GM21576 (cell line): Measurements from ENCODE around the gene MPPED1.

Experiments used
- ATAC-seq: cut with Tn5 transposase; IDR thresholded peaks from one replicate; pipeline ENCODE4 v1.9.1; 2021; ENCODE audit warnings: mild to moderate bottlenecking, moderate library complexity; ENCODE audit not compliant: unreplicated experiment

The MPPED1 gene

GRCh38 chr22:43535741-43536140, 123.9 kb downstream of the MPPED1 start:
- no peak for ATAC-seq

DNA sequence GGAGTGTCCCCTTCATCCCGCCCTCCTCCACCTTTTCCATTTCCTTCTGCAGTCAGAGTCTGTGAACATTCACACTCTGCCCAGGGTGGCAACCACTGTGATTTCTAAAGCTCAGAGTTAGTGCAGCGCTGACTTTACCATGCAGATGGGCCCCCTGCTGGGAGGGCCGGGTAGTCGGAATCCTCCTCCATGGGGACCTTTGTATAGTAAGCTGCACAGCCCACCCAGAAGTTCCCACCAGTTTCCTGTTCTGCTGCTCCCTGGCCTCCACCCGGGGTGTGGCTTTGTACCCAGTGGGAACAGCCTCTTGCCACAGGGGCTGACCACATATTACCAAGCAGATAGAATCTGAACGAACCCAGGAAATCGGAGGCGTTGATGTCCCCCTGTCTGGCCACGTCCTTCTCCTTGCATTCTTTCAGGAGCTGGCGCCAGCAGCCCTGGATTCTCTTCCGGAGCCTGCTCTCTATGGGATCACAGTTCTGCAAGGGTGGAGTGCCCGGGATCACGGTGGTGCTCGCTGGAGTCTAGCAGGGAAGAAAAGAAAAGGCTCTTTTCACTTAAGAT, 125.3 kb downstream of the MPPED1 start:
- ATAC-seq = no peak

DNA sequence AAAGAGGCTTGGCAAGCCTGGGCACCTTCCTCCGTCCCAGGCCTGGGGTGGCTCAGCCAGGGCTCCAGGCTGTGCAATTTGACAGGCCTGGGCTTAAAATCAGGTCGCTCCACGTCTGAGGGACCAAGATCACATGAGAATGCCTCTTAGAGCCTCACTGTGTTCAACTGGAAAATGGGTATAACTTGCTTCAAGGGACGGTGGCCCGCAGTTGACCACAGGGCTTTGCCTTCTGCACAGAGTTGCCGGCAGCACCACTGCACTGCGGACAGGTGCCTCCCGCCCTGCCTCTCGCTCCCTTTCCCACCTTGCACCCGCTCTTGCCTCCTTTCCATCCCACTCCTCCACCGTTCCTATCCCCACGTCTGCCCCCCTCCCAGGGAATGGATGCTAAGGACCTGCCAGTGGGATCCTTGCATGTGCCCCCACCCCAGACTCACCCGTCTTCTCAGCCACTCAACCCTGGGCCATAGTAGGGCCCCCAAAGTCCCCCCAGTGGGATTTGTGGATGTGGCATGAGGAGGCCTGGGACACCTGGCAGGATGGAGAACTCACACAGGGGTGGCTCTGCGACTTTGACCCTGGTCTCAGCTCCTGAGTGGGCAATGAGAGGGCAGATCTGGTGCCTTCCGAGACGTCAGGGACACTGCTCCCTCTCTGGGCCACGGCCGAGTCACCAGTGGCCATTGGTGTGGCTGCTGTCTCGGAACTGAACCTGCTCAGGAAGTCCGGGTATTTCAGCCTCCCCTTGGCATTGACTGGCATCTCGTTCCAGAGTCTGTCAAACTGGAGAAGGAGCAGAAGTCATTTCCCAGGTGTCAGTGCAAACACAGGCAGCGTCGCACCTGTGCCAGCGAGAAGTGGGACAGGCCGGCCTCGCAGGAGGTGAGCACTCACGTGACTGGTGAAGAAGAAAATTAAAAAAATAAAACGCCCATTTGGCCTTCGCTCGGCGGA, 128.0 kb downstream of the MPPED1 start:
- ATAC-seq = no peak

- no peak for ATAC-seq
These were observed 128.7 kb downstream of the MPPED1 start for GRCh38 chr22:43540529-43540923.

DNA sequence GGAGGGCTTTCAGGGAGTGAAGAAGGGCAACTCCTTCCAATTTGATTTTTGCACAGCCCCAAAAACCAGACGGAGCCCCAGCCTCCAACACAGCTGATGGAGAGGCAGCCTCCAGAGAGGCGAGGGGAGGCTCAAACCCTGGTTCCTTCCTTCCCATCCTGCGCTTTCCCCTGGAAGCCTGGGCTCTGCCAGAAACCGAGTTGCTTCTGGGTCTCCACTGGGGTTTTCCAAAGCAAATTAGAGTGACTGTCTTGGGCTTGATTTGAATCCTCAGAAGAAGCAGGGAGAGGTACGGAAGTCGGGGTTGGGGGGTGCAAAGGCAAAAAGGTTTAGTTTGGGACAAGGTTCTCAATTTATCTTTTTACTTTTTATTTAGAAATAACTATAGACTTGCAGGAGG, 129.2 kb downstream of the MPPED1 start:
- ATAC-seq = no peak

GRCh38 chr22:43541462-43542407, 129.9 kb downstream of the MPPED1 start:
- no peak for ATAC-seq

DNA sequence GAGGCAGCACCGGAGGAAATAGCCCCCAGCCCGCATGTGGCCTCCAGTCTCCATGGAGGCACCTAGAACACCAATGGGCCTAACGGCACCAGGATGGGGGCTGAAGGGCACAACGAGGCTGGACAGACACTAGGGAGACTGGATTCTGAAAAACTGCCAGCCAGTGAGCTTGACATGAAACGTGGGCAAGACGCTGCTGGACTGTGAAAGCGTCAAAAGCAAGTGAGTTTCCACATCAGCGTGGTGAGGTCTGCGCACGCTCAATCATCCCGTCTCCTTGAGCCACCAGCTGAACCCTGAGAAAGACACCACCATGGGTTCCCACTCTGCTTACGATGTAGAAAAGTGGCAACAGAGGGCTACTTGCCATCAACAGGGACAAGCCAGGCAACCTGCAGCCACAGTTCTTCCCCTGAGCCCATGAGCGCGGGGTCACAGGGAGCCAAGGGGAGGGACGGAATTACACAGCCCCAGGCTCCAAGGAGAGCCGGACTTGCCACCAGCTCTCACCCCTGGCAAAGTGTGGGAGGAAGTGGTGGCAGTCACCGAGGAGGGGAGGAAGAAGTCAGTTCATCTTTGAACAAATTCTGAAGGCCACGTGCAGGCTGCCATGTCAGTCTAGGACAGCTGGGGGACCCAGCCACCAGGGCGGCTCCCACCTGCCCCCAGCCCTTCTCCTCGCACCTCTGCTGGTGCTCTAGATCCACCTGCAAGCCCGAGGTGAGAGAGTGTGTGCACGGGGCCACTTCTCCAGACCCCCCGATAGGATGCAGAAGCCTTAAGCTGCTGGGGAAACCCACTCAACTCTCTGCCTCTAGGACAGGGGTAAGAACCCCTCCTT, 131.1 kb downstream of the MPPED1 start:
- no peak for ATAC-seq

GRCh38 chr22:43543522-43544288, 131.9 kb downstream of the MPPED1 start:
- no peak for ATAC-seq

DNA sequence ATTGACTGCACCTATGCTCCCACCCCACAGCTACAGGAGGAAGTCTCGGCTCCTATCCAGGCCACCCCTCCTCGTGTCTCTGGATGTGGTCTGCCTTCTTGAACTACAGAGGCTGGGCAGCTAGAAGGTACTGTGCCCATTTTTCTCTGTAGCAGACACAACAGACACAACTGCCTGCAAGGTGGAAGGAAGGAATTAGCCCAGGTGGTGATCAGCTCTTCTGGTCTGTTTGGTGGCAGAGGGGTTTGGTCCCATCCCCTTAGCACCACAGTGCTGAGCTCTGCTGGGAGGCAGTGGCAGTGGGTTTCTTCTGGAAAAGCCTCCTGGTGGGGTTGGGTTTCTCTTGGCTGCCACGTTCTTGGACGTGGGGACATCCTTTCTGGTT, 132.5 kb downstream of the MPPED1 start:
- no peak for ATAC-seq

DNA sequence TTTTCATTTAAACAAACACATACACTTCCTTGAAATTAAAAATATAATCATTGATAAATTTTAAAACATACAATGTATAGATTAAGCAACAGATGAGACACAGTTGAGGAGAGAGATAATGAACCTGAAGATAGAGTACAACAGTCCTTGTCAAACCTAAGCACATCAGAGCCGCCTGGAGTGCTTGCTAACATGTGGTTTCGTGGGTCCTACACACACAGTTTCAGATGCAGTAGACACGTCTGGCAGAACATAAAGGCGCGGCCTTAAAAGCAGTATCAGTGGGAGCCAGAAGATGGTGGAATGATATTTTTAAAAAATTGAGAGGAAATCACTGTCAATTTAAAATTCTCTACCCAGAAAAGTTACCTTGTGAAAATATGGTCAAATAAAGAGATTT, 134.4 kb downstream of the MPPED1 start:
- no peak for ATAC-seq

DNA sequence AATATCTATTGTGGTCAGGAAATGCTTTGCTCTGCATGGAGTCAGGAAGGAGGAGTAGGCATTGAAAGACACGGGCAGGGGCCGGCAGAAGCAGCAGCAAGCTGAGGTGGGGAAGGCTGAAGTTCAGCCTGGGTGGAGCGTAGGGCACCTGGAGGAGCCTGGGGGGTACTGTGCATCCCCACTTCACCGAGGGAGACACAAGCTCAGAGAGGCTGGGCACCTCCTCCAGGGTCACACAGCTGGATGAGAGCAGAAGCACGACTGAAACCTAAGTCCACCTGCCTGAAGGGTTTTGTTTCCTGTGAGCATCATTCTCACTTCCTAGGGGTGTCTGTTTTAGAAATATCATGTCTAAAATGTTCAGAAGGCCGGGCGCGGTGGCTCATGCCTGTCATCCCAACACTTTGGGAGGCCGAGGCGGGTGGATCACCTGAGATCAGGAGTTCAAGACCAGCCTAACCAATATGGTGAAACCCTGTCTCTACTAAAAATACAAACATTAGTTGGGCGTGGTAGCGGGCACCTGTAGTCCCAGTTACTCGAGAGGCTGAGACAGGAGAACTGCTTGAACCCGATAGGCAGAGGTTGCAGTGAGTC, 138.3 kb downstream of the MPPED1 start:
- no peak for ATAC-seq

GRCh38 chr22:43550672-43551071, 138.9 kb downstream of the MPPED1 start:
- ATAC-seq = no peak

DNA sequence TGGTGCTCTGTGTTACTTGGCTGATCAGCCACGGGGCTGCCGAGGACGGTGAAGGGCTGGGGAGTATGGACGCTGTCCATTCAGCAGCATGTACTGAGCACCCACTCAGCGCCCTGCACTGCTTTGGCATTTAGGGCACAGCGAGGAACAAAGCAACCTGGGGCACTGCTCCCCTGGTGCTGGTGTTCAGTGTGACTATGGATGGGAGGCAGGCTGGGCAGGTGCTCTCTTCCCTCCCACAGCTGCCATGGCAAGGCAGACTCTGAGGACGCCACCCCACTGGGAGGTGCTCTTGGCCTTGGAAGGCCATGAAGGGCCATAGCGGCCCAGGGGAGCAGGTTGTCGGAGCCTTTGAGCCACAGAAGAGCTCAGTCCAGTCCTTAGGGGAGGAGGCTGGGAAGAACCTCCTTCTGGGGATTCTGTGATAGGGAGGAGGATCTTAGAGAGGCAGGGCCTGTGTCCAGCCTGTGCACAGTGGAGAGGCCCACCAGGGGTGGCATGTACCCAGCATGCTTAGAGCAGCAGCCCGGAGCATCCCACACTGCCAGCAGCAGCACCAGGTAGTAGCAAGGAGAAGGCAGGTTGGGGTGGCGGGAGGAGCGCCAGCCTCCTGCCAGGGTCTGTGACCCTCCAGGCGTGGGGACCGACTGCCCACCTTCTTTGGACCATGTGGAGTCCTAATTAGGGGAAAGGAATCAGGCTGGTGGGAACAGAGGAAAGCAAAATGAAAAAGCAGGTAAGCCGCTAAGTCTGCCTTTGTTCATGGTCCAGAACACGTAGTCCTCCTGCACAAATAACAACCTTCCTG, 141.8 kb downstream of the MPPED1 start:
- no peak for ATAC-seq

DNA sequence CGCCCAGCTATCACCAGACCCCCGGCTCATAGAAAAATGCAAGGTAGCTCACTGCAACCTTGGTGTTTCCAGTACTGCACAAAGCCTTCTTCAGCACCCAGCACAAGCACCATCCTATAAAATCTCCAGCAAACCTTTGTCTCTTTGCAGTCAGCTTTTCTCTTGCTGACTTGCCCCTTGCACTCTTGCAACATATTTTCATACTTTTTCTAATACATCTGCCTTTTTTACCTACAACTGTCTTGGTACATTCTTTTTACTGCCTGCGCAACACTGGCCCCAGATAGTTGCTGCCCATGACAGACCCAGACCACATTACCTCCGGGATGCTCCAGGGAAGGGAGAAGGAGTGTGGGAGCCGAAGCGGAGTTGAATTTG, 142.4 kb downstream of the MPPED1 start:
- no peak for ATAC-seq

DNA sequence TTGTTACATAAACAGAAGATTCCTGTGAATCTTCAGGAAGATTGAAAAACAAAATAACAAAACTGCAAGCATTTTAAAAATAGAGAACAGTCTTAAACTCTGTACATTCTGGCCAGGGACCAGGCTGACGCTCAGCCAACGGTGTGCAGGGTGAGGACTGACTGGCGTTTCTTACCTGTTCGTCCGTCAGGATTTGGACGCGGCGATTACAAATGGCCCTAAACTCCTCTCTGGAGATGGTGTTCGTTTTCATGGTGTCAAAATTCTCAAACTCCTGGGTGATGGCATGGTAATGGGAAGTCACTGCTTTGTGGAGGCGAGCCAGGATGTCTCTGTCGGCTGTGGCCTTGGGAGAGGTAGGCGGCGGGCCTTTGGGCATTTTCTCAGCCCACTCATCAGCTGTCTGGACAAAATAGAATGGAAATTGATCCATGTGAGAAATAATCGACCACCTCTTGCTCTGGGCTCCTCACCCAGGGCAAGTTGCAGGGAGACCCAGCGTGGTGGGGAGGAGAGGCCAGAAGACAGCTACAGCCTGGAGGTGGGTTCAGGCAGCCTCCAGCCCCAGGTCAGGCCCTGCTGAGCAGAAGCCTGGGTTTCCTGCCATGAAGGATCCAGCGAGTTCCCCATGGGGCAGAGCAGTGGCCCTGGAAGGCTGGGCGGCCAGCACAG, 143.0 kb downstream of the MPPED1 start:
- no peak for ATAC-seq

DNA sequence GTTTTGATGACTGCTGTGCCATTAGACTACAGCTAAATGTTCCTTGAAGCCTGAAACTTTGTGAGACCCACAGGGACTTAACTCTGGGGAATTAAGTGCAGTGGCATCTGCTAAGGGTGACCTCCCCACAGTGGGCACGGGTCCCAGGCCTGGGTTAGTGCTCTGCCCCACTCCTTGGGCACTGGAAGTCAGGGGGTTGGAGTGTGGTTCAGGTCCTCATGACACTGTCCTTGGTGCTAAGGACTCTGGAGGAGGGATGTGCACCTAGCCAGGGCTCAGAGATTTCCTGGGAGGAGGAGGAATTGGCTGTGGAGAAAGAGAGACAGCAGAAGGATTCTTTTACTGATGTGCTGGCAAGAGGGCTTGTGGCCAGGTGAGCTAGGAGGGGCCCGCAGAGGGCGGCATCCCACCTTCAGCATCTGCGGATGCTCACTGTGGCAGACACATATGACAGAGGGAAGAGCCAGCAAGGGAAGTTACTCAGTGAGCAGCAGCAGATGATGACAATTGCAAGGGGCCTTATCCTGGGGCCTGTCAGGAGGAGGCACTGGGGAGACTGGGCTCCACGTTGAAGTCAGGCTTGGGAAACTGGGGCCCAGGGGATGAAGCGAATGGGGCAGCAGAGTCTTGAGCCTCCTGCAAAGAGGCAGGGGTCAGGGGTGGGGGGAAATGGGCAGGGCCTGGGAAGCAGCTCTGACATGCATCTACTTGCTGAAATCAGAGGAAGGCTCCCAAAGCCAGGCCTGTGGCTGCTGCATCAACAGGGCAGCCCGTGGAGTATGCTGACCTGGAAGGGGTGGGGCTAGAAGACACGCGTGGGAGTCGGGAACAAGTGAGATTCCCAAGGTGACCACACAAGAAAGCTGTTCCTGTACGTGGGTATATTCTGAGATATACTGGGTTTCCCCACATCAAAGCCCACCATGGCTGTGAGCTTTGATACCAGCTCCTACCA, 144.0 kb downstream of the MPPED1 start:
- ATAC-seq = no peak
